Measurements from ENCODE around the gene PDIA5.

- TF ChIP-seq, protein P1, sequence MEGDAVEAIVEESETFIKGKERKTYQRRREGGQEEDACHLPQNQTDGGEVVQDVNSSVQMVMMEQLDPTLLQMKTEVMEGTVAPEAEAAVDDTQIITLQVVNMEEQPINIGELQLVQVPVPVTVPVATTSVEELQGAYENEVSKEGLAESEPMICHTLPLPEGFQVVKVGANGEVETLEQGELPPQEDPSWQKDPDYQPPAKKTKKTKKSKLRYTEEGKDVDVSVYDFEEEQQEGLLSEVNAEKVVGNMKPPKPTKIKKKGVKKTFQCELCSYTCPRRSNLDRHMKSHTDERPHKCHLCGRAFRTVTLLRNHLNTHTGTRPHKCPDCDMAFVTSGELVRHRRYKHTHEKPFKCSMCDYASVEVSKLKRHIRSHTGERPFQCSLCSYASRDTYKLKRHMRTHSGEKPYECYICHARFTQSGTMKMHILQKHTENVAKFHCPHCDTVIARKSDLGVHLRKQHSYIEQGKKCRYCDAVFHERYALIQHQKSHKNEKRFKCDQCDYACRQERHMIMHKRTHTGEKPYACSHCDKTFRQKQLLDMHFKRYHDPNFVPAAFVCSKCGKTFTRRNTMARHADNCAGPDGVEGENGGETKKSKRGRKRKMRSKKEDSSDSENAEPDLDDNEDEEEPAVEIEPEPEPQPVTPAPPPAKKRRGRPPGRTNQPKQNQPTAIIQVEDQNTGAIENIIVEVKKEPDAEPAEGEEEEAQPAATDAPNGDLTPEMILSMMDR (IDR thresholded peaks at IDR 0.05; ENCODE audit: low read length): no peak
- TF ChIP-seq EZH2 (optimal IDR thresholded peaks at IDR 0.05; ENCODE audit: low read depth, low read length): no peak
Measured at GRCh38 chr3:123078101-123078500, 11.3 kb downstream of the PDIA5 start.

Measured in MM.1S (cell line).